HG03558 (cell line): ENCODE measurements around the gene SCUBE2.
"Not testable (repeated sequence)": the region's sequence is repeated elsewhere in the genome, so short reads cannot be mapped to it uniquely, and the experiment has no call there.

Experiments used
- ATAC-seq: cut with Tn5 transposase; IDR thresholded peaks from one replicate; pipeline ENCODE4 v1.9.1; 2021; ENCODE audit warnings: moderate number of reproducible peaks; ENCODE audit not compliant: unreplicated experiment; ENCODE audit errors: extremely low read depth

Gene SCUBE2

DNA sequence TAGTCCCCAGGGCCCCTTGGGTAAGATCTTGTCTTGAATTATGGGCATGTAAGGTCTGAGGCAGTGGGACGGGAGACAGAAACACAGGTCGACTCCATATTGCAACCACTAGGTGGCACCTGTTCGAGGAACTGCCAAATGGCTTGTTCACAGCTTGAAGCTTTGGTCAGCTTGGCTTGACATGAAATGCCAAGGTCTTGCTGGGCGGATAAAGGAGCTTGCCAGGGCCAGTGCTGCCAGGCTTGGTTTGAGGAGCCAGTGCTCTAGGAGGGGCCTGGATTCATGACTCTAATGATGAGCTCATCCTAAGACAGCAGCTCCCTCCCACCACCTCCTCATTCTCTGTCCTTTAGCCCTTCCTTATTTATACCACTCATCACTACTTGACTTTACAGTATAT, 75.7 kb downstream of the SCUBE2 start:
- no peak for ATAC-seq

DNA sequence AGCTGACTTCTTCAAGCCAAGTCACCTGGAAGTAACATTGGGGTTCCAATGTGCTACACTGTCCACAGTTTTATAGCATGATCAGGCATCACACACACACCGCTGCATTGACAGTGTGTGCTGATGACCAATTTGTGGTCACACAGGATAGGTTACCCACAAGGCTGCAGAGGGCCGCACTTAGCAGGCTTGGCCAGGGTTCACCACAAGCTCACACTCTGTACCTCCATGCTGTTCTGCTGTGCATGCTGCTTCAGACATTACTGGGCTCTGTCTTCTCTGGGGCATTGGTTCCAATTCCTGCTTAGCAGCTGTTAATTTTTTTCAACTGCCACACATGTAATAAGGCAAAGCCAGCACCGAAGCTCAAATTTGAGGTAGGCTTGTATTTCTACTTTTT, 76.6 kb downstream of the SCUBE2 start:
- ATAC-seq = no peak

DNA sequence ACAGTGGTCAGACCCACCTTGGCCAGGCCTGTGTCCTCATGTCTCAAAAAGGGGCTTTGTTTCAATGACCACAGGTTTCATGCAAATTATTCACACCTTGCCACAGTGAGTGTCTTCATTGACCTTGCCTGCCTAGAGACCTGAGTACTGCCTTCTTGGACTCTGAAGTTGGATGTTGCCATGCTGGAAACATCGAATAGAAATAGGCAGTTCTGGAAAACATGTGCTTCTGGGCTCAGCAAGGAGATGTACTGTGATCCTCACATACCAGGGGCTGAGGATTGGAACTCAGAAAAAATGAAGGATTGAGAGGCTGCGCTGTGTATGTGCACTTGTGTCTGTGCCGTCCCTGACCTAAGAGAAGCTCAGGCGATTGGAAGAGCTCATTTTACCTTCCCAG, 78.0 kb downstream of the SCUBE2 start:
- ATAC-seq = no peak

DNA sequence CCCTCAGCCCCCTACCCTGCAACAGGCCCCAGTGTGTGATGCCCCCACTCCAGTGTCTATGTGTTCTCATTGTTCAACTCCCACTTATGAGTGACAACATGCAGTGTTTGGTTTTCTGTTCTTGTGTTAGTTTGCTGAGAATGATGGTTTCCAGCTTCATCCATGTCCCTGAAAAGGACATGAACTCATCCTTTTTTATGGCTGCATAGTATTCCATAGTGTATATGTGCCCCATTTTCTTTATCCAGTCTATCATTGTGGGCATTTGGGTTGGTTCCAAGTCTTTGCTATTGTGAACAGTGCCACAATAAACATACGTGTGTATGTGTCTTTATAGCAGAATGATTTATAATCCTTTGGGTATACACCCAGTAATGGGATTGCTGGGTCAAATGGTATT, 81.9 kb downstream of the SCUBE2 start:
- not testable (repeated sequence) for ATAC-seq

DNA sequence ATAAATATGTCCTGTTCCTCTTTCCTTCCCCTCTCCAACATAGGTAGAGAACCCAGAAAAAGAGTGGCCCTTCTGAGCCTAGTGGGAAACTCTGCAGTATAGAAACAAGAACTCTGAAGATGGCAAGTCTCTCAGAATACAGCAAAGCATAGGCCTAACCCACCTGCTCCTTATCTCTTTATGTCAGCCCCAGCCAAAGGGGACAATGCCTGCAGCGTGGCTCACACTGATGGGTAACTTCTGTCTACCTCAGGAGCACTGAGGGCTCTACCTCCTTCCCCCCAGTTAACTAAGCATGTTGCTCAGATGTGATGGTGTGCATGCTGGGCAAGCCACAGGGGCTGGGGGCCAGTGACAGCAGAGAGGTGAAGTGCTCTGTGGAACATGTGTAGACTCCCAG, 82.7 kb downstream of the SCUBE2 start:
- no peak for ATAC-seq

DNA sequence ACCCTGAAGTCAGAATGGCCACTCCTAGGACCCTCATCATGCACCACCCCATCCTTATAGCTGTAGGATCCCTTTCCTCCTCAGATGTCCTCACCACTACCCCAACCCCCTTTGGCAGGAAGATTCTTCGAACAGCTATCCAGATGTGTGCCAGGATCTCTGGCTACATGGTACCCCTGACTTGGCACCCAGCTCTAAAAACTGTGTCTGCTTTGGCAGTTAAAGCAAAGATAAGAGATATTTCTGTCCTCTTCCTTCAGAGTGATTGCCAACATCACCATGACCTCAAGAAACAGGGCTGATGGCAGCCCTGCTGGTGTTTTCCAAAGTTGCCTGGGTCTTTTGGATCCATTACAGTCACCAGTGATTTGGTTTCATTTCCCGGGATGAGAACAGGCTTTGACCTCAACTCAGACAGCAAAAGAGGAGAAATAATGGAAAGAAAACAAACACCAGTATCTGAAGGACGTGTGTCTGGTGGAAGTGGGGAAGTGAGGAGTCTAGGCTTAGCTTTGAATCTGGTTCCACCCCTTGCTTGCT, 83.3 kb downstream of the SCUBE2 start:
- no peak for ATAC-seq

DNA sequence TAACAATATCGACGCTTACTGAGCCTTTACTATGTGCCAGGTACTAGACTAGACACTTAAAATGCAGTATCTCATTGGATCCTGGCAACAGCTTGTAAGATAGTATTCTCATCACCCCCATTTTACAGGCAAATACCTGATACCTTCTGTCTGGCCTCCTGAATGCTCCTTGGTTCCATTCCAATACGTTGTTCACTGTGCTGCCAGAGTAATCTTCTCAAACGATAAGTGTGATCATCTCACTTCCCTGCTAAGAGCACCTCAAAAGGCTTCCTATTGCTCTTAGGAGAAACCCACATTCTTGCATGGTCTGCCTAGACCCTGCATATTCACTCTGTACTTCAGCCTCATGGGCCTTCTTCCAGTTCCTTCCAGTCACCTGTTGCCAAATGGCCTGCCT, 86.3 kb downstream of the SCUBE2 start:
- no peak for ATAC-seq

DNA sequence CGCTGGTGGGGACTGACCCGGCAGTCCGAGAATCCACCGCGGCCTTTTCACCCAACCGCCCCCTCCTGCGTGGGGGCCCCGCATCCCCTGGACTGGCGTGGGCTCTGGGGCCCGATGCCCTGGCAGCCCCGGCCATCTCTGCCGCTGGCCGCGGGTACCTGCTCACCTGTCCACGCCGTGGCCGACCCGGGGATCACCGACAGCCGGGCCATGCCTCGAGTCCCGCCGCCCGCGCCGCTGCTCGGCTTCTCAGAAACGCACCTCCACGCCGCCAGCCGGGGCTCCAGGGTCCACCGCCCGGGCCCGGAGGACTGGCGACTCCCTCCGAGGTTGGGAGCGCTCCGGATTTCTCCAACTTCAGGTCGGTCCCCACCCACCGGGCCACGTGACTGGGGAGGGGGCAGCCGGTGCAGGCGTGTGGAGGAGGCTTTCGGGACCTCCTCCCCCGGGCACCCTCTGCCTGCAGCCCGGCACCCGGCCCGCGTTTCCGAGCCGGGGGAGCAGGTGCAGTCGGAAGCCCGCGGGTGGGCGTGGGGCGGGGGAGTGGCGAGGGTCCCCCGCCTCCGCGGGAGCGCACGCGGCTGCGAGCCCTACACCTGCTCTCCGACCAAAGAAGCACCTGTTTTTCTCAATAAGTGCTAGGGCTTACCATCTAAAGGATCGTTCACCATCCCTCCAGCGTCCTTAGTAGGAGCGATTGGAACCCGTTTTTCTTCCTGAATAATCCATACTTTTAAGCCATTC, 87.0 kb downstream of the SCUBE2 start:
- ATAC-seq = no peak

DNA sequence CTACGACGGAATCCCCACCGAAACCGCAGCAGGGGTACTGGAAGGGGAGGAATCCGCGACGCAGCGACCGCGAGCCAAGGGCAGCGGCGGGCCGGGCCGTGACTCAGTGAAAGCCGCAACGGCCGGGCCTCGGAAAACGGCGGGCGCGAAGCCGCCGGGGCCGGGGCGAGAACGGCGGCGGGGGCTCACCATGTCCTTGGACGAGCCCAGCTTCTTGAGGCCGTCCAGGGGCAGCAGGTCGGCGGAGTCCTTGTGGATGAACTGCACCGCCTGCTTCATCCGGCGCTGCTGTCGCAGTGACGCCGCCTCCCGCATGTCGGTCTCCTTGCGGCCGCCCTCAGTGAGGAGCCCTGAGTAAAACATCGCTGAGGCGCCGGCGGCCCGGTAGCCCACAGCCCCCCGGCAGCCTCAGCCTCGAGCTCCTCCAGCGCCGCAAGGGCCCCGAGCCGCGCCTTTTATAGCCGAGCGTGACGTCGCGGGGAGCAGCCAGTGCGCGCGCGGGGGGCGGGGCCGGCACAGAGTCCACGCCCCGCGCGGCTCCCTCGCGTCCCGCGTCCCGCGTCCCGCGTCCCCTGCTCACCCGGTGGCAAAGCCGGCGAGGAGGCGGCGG, 87.7 kb downstream of the SCUBE2 start, which contains the start of gene NRIP3:
NRIP3 (minus strand) TSS at position 429 of the 610 bp plus-strand sequence; CDS start at position 363, 66 bp downstream.
- no peak for ATAC-seq

DNA sequence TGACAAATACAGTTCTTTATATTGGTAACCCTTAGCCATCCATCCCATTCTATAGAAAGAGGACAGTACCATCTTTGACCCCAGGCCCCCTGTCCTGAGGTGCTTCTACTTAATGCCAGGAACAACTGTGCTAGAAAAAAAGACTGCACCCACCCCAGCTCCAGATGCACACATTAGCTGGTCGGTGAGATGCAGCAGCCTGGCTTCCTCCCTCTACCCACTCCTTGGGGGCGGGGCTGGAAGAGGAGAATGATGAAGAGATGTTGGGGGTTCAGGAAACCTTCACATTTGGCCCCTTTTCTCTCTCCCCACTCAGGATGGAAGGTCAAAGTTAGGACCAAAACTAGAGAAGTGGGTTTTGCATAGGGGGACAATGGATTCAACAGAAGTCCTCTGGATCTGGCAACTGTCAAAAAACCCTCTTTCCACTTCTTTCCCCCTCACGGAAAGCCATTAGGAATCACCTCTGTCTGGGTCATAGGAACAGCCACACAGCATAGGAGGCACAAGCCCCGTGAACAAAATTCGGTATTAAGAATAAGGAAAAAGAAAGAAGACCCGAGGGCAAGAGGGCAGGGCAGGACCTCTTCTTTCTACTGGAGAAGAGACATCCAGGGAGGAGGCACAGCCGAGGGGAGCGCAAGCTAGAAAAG, 88.4 kb downstream of the SCUBE2 start:
- ATAC-seq = no peak

DNA sequence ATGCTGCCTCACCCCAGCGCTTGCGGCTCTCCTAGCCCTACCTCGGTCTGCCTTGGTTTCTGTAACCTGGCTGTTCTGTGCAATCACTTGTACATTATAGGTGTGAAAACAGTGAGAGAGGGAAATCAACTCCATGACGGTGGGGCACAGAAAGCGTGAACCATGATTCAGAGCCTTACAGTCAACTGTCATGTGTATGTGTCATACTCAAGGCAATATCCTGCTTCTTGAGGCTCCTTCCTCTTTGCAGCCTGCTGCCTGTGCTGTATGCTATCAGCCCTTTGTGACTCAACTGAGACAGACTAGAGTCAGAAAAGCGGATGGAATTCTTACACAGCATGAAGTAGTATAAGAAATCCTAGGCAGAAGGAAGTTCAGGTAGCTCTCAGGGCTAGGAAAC, 89.7 kb downstream of the SCUBE2 start:
- no peak for ATAC-seq

DNA sequence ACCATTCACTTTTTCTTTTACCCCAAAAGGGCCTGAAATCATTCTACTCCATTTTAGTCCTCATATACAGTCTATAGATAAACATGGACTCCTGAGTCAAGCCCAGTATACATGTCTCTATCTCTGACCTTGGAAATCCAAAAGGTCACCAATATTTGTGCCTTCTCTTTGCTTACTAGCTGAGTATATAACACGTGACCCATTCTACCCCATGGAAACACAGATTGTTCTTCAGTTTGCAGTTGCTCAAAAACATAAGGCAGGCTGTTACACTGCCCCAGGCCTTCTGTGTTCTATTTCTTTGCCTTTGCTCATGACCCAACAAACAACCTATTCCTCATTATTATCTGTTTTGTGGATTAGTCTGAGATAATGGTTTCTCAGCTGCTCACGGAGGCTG, 93.4 kb downstream of the SCUBE2 start:
- ATAC-seq = no peak

DNA sequence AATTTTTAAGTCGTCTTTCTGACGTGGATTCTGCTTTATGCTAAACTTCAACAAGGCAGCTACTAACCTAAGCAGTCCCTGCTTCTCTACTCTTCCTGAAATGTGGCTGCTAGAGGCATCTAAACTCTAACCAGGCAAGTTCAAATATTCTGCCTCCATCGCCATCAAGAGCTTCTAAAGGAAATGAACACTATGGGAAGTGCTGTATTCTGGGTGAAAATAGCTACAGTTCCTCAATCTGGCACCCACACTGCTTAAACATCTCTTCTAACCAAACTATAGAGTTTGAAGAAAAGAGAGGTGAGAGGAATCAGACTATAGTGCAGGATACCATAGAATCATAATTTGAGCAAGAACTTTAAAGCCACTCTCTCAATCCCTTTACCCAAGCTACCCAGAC, 93.9 kb downstream of the SCUBE2 start:
- ATAC-seq = no peak

DNA sequence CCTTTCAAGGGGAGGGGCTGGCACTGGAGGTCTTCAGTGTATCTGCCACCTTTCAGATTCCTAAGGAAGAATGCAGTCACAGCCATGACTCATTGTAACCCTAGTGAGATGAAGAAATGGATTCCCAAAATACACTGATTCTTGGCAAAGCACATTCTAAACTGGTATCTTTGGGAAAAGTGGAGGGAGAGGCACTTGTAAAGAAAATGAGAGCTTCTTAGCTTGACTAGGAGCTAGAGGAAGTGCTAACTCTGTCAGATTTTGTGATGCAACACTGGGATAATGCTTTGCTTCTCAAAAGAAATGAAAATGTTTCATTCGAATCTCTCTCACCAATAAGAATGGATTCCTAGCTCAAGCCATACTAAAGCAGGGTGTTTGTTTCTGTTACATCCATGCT, 101.9 kb downstream of the SCUBE2 start:
- ATAC-seq = no peak

DNA sequence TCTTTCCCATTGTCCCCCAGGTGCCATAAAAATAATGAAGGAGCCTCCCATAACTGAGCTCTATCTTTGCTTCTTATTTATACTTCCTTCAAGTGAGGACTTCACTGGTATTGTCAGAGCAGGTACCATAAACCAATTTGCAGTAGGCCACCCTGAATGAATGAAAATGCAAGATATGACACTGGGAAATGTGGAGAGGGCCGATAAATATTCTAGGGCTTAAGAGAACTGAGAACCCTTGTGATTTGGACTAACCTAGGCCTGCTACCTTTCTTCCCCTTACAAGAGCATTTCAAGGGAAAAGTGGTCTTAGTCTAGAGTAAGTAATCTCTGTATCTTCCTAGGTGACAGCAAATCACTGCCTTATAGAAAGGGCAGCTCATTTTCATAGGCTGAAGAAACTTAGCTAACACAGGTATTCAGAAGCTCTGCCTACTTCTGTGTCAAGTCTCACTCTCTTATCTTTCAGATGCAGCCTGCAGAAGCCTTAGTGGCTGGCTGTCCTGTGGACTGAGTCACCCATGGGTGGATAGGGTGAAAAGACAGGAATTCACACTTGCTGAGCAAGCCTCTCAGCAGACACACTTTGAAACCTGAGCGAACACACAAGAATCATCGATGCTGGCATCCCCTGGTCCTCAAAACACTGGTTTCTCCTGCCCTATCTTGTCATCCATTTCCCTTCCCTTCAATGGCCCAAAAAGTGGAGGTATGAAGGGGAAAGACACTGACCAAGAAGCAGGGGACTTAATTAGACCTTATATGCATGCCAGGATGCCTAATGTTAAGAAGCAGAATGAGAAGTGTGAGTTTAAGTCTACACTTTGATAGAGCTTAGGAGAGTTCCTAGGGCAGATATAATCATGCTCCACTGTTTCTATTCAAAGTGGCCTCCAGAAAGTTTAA, 102.8 kb downstream of the SCUBE2 start:
- no peak for ATAC-seq

DNA sequence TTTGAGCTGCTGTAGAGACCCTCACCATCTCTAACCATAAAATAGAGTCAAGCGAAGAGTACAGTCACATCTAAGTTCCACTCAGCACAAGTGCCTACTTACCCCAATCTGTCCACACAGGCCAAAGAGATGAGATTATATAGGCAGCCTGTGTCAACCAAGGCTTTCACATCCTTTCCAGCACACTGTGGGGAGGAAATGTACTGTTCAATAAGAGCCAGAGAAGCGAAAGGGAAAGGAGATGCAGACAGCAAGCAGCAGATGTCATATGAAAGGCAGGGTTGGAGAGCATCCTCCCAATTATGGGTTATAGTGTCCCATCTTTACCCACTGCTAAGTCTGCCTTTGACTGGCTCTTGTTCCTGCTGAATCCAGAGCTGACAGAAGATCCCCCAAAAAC, 104.0 kb downstream of the SCUBE2 start:
- ATAC-seq = no peak

DNA sequence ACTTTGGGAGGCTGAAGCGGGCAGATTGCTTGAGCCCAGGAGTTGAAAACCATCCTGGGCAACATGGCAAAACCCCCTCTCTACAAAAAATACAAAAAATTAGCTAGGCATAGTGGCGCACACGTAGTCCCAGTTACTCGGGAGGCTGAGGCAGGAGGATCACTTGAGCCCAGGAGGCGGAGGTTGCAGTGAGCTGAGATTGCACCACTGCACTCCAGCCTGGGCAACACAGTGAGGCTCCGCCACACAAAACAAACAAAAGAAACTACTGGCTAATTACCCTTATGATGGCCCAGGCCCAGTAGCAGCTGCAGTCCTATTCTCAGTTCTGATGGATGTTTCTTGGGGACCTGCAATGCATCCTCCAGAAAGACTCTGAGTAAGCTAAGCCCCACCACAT, 104.6 kb downstream of the SCUBE2 start:
- not testable (repeated sequence) for ATAC-seq

DNA sequence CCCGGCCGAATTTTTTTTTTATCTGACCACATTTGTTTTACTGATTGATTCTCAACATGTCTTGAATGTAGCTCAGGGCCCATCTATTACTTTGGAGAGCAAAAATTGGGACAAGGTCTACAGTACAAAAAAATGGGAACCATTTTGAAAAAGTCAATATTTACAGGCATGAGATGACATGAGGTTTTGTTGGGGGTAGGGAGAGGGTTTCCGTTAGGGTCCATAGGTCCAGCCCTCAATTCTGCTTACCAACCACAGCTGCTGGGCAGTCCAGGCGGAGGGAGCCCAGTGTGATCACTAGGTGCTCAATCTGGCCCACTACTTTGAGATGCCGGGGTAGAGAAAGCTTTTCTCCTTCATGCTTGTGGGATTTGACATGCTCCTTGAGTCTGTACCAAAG, 105.9 kb downstream of the SCUBE2 start:
- ATAC-seq = no peak

DNA sequence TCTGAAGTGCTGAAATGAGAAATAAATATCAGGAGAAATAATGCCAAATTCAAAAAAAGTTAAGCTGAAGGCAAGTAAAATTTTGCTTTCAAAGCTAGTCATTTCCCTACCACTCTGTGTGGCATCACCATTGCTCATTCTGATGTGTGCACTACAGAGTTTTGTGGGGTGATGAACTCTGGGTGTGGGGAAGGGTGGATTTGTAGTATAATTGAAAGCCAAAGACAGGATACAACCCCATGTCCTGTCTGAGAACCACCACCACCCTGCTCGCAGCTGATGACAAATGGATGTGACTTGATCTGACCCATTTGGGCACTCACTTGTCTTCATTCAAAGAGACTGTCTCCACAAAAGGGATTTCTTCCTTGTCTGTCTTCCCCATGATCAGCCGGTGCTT, 107.8 kb downstream of the SCUBE2 start:
- no peak for ATAC-seq

DNA sequence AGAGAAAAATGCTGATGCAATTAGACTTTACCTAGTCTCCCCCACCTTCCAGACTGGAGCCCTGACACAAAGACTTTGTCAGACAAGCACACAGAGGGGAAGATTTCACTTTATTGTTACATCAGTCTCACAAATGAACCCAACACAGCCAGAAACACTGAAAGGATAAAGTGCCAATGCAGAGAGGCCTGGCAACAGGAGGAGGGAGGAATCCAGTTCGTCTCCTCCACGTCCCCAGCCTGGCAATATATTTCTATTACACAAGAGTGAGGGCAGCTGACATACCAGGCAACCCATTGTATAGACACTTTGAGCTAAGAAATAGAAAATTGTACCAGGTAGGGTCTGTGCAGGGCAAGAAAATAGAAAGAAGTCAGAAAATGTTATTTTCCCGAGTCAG, 110.9 kb downstream of the SCUBE2 start:
- ATAC-seq = no peak
